Psoas muscle (tissue), 8 donors: Measurements from ENCODE around the gene ABLIM1. TPM values are rescaled to one million over a fixed set of nuclear protein-coding genes. Genes with fewer than 3 reads are reported as not detected.

Experiments
- ATAC-seq, 4 donors: fragments of 200-7000 bp; cut with Tn5 transposase; one replicate each; pipeline ENCODE4 v1.9.1; 2020; ENCODE audit warnings: moderate library complexity in 3 of 4, mild to moderate bottlenecking in 2 of 4
- DNase-seq, 2 donors: peaks; one replicate each; pipeline ENCODE4 v3.0.0-alpha.2; 2020
- H3K27ac ChIP-seq: fragments of 200-600 bp; one replicate; pipeline ENCODE4 v1.8.0; 2022
- H3K27me3 ChIP-seq, 3 donors: fragments of 200-600 bp in 1 of 3; one replicate each; pipeline versions ENCODE4 v1.6.1 to v1.8.0; 2013 to 2022; ENCODE audit warnings: low read length in 2 of 3, mild to moderate bottlenecking in 2 of 3, moderate library complexity in 1 of 3; ENCODE audit not compliant: insufficient read depth in 3 of 3
- H3K36me3 ChIP-seq, 2 donors: fragments of 200-600 bp in 1 of 2; one replicate each; pipeline versions ENCODE4 v1.6.1 to v1.8.0; 2013 to 2022; ENCODE audit warnings: low read depth in 1 of 2, mild to moderate bottlenecking in 1 of 2, moderate library complexity in 1 of 2; ENCODE audit not compliant: insufficient read depth in 1 of 2
- H3K4me1 ChIP-seq: fragments of 200-600 bp; one replicate; pipeline ENCODE4 v1.8.0; 2022
- H3K4me3 ChIP-seq: fragments of 200-600 bp; one replicate; pipeline ENCODE4 v1.8.0; 2022; ENCODE audit warnings: mild to moderate bottlenecking
- H3K9me3 ChIP-seq: fragments of 200-600 bp; one replicate; pipeline ENCODE4 v1.8.0; 2022
- WGBS, 3 donors: extraction: QIAGEN DNeasy Blood & Tissue Kit; methylation state at CpG; one replicate each; pipeline versions ENCODE4 v1.1.6 to v1.1.7; 2013; 5-methylcytosine and 5-hydroxymethylcytosine counted together
- intact Hi-C, 2 donors: fragments of 100-400 bp; cut with DNase I; formaldehyde crosslinking; loops; one replicate each; pipeline versions ENCODE4 v1.11.0 to v1.14.2; 2022
- polyA plus RNA-seq, 3 donors: library from polyadenylated mRNA; stranded (reverse); fragments of 200-250 nt; gene quantifications; one replicate each; pipeline ENCODE4 v1.2.3, GENCODE V29; 2013
- total RNA-seq, 4 donors: library from RNA; stranded (reverse); fragmentation: NEBNext Ultra II Directional in 2 of 4; extraction: Animal tissue kit (Norgen Biotek cat#: 25700) in 2 of 4; gene quantifications; one replicate each; pipeline versions ENCODE4 v1.2.1 to v1.2.4, GENCODE V29; 2021 to 2023
- TF ChIP-seq, protein P1 (sequence below): fragments of 200-600 bp; IDR thresholded peaks from one replicate; pipeline ENCODE4 v1.8.0; 2022; ENCODE audit warnings: antibody characterized with exemption
- donor health status: healthy with polysubstance abuse.
- donor health status: DM: no; HTN: no; CAD: no; lungs with moderate emphysema.
- donor health status: Bipolar disorder and iron deficiency.
- donor health status: healthy.
- donor health status: DM: yes; HTN: yes; CAD: no.
- donor health status: DM: no; HTN: no; CAD: no.
- donor health status: DM: no; HTN: no; CAD: no.
- donor health status: DM: yes; HTN: yes; CAD: no.

The ABLIM1 gene
- total and polyA plus RNA-seq, 7 donors: 15.4 to 183 (median 21.8) TPM

DNA sequence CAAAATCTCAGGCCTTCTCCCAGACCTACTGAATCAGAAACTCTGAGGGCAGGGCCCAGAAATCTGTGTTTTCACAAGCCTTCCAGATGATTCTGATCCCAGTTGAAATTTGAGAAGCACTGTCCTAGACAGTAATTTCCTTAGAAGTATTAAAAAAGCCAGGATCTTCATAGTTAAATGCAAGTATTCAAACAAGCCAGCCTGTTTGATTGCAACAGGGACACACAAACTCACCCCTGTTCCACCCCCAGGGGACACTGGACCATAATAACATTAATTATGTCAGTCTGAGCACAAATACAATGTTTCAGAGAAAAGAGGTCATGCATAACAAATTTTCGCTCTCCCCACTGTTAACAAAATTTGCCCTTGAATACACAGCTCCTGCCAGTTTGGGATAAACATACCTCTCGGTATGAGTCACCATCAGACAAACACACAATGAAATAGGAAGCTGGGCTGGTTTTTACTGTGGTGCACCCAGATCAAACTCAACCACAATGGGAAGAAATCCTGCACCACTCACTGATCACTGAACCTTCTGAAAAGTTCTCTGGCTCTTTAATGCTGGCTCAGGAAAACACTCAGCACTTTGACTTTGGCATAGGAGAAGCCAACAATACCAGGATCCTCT is 34.3 kb downstream of the ABLIM1 start:
- Histone ChIP-seq H3K27ac (no peak overlapping the region), H3K36me3 (peaks cover 0 to under 1% of the 10 kb centered on the region in 2 donors), H3K4me3 (no peak overlapping the region), H3K9me3 (no peaks in the 10 kb centered on the region), H3K4me1 (no peaks in the 10 kb centered on the region), H3K27me3 (no peaks in the 10 kb centered on the region)
- 25 to 38% (median 34%) methylated on average over 2 of the region's 2 CpGs for WGBS, 3 donors
- TF ChIP-seq, protein P1, sequence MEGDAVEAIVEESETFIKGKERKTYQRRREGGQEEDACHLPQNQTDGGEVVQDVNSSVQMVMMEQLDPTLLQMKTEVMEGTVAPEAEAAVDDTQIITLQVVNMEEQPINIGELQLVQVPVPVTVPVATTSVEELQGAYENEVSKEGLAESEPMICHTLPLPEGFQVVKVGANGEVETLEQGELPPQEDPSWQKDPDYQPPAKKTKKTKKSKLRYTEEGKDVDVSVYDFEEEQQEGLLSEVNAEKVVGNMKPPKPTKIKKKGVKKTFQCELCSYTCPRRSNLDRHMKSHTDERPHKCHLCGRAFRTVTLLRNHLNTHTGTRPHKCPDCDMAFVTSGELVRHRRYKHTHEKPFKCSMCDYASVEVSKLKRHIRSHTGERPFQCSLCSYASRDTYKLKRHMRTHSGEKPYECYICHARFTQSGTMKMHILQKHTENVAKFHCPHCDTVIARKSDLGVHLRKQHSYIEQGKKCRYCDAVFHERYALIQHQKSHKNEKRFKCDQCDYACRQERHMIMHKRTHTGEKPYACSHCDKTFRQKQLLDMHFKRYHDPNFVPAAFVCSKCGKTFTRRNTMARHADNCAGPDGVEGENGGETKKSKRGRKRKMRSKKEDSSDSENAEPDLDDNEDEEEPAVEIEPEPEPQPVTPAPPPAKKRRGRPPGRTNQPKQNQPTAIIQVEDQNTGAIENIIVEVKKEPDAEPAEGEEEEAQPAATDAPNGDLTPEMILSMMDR: no peak
- ATAC-seq (peak; percentile 57 to 85 (median 64)), DNase-seq (no peak)
- intact Hi-C loops: loop anchor here in 1 of 2 donors (1.0 kb wide), 1 partner anchor 31 kb away; no protein-coding TSS in a partner anchor

DNA sequence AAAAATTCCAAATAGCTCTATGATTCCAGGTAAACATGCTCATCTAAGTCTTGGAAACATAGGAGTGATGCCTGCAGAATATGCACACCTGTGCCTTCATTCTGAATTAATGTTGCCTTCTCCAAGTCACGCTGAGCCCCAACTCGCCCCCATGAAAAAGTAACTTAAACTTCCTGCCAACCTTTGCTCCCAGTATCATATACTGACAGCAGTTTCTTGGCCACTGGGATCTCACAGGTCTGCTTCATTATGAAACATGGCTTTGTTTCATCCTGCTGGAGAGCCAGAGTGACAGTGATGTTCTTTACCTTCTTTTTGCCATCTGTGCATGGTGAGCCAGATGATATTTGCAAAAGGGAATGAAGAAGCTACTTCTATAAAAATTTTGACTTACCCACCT is 34.9 kb downstream of the ABLIM1 start:
- DNase-seq (no peak), ATAC-seq (no peak)
- H3K27me3 ChIP-seq: no peaks in the 10 kb centered on the region
- intact Hi-C loops: no loop called here
- WGBS, 3 donors: 71 to 82% (median 80%) methylated on average over 2 of the region's 2 CpGs
- TF ChIP-seq, protein P1: no peak
- no peaks in the 10 kb centered on the region for H3K4me1 ChIP-seq
- no peaks in the 10 kb centered on the region for H3K36me3 ChIP-seq
- no peak overlapping the region for H3K27ac ChIP-seq
- H3K9me3 ChIP-seq: no peaks in the 10 kb centered on the region
- H3K4me3 ChIP-seq: no peak overlapping the region

DNA sequence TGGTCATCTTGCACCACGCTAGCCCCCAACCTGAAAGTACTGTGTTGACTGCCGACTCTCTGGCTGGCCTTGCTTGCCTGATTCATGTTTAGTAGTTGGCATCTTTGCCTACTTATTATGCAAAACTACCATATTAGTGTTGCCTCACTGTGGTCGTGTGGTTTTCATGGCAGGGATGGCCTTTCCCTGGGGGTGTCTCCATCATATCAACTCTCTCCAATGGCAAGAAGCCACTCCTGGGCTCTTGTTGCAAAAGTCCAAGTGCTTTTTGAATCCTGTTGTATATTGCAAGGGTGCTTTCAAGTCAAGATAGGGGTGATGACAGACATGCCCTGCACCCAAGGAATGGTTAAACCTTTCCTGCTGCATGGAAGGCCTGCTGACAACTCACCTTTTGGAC is 39.4 kb downstream of the ABLIM1 start:
- peak in 2 of 4 donors; percentile 37 to 74 for ATAC-seq
- no peak overlapping the region for H3K4me3 ChIP-seq
- no peaks in the 10 kb centered on the region for H3K4me1 ChIP-seq
- WGBS, 3 donors: 60 to 82% (median 61%) methylated on average over 3 of the region's 3 CpGs
- no peaks in the 10 kb centered on the region for H3K9me3 ChIP-seq
- no peak overlapping the region for H3K27ac ChIP-seq
- TF ChIP-seq, protein P1: no peak
- H3K27me3 ChIP-seq: no peaks in the 10 kb centered on the region
- H3K36me3 ChIP-seq: no peaks in the 10 kb centered on the region
- DNase-seq: no peak
- intact Hi-C loops: no loop called here

DNA sequence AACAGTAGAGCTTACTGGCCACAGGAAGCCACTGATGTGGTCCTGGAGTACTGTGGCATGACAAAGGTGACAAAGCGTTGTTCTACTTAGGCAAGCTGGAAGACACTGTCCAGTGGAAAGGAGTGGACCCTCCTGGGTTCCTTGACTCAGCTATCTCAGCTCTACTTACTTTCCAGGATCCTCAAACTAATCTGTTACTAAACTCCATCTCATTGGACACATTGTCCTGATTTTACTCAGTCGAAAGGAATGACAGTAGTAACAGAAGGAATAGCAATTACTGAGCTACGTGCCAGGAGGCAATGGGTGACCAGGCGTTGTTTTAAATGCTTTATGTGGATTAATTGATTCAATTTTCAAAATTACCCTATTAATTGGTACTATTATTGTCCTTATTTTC is 41.6 kb downstream of the ABLIM1 start:
- no peak for DNase-seq
- Histone ChIP-seq H3K27me3 (no peaks in the 10 kb centered on the region), H3K4me3 (no peak overlapping the region), H3K27ac (no peak overlapping the region), H3K36me3 (no peaks in the 10 kb centered on the region), H3K4me1 (no peaks in the 10 kb centered on the region), H3K9me3 (no peaks in the 10 kb centered on the region)
- 75 to 80% (median 78%) methylated on average over 4 of the region's 4 CpGs for WGBS, 3 donors
- ATAC-seq: no peak
- intact Hi-C loops: no loop called here
- TF ChIP-seq, protein P1: no peak

DNA sequence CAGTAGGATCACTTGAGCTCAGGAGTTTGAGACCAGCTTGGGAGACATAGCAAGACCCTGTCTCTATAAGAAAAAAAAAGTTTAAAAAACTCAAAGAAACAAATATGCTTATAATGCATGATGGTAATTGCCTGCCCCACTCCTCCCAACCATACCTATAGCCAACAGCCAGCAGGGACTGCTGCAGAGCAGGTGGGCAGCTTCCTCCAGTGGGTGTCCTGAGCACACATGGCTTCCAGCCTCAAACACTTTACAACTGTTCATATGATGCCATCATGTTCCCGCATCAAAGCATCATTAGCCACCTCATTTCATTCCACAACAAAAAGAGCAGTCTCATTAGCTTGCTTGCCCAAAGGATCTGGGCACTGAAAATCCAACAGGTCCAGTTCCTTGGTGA is 42.0 kb downstream of the ABLIM1 start:
- WGBS, 3 donors: 95 to 100% (median 97%) methylated on average over 1 of the region's 1 CpG
- no peaks in the 10 kb centered on the region for H3K27me3 ChIP-seq
- no peaks in the 10 kb centered on the region for H3K36me3 ChIP-seq
- no peaks in the 10 kb centered on the region for H3K4me1 ChIP-seq
- H3K27ac ChIP-seq: no peak overlapping the region
- no peak for DNase-seq
- no peak for ATAC-seq
- intact Hi-C loops: no loop called here
- no peaks in the 10 kb centered on the region for H3K9me3 ChIP-seq
- H3K4me3 ChIP-seq: no peak overlapping the region
- TF ChIP-seq, protein P1: no peak
